H1 (cell line): Measurements from ENCODE around the gene PKDREJ. TPM values are rescaled to one million over a fixed set of nuclear protein-coding genes. Genes with fewer than 3 reads are reported as not detected.

Experiments
- CTCF ChIA-PET: fragments of 300-600 bp; sonication (Branson Sonifier 250); formaldehyde crosslinking; loops from one replicate; lab custom pipeline; 2021; ENCODE audit not compliant: partially characterized antibody; lab: Charles Lee
- POLR2A ChIA-PET: fragments of 300-600 bp; sonication (Branson Sonifier 250); formaldehyde crosslinking; loops from one replicate; lab custom pipeline; 2021; ENCODE audit warnings: inconsistent platforms; ENCODE audit not compliant: partially characterized antibody; lab: Charles Lee
- DNase-seq, 2 experiments: peaks; one replicate each; pipeline versions ENCODE4 v3.0.0 to v3.0.0-alpha.2; 2010 to 2022; ENCODE audit warnings: low spot score in 2 of 2, low read depth in 1 of 2, mixed read lengths in 1 of 2
- FAIRE-seq: peaks from 2 replicates; lab custom pipeline; 2011; peaks lifted over from hg19 to GRCh38; lab: Jason Lieb, UNC
- H2AFZ ChIP-seq: 2 replicates; pipeline ENCODE4 v1.8.1; 2012; ENCODE audit warnings: low read length, inconsistent platforms
- H2AK5ac ChIP-seq: 2 replicates; pipeline ENCODE4 v1.6.1; 2013; ENCODE audit warnings: low read depth, low read length
- H2BK120ac ChIP-seq: replicated peaks from 2 replicates; pipeline ENCODE3; 2013; ENCODE audit warnings: low read depth, low read length, inconsistent platforms
- H2BK12ac ChIP-seq: 2 replicates; pipeline ENCODE4 v1.6.1; 2013; ENCODE audit warnings: low read depth, low read length
- H2BK15ac ChIP-seq: 2 replicates; pipeline ENCODE4 v1.6.1; 2013; ENCODE audit warnings: low read length
- H2BK20ac ChIP-seq: 2 replicates; pipeline ENCODE4 v1.6.1; 2013; ENCODE audit warnings: low read length
- H2BK5ac ChIP-seq: 2 replicates; pipeline ENCODE4 v1.6.1; 2013; ENCODE audit warnings: low read depth, low read length
- H3K14ac ChIP-seq: 2 replicates; pipeline ENCODE4 v1.6.1; 2013; ENCODE audit warnings: inconsistent platforms; ENCODE audit not compliant: insufficient read length
- H3K18ac ChIP-seq: 2 replicates; pipeline ENCODE4 v1.6.1; 2013; ENCODE audit warnings: low read length; ENCODE audit errors: extremely low read depth
- H3K23ac ChIP-seq: 2 replicates; pipeline ENCODE4 v1.6.1; 2013; ENCODE audit warnings: inconsistent platforms; ENCODE audit not compliant: insufficient read length
- H3K23me2 ChIP-seq: 2 replicates; pipeline ENCODE4 v1.6.1; 2013; ENCODE audit warnings: low read depth, low read length
- H3K27ac ChIP-seq: 2 replicates; pipeline ENCODE4 v1.6.1; 2011; ENCODE audit warnings: low read depth, low read length, inconsistent platforms
- H3K27me3 ChIP-seq, 4 experiments: replicated peaks in 1 of 4; 1 replicate in 1 of 4; 2 replicates in 3 of 4; pipeline versions ENCODE4 v1.6.1 to v1.8.1; 2011 to 2013; ENCODE audit warnings: low read length in 3 of 4, mild to moderate bottlenecking in 3 of 4, inconsistent platforms in 2 of 4, mixed read lengths in 2 of 4, moderate library complexity in 1 of 4; ENCODE audit not compliant: control insufficient read depth in 3 of 4, insufficient read depth in 3 of 4; ENCODE audit errors: extremely low read depth in 1 of 4
- H3K36me3 ChIP-seq, 4 experiments: 2 replicates each; pipeline versions ENCODE4 v1.6.1 to v1.8.1; 2011 to 2013; ENCODE audit warnings: mild to moderate bottlenecking in 4 of 4, low read length in 3 of 4, moderate library complexity in 2 of 4, control low read depth in 1 of 4, inconsistent platforms in 1 of 4; ENCODE audit not compliant: insufficient read depth in 4 of 4, control insufficient read depth in 2 of 4
- H3K4ac ChIP-seq: replicated peaks from 2 replicates; pipeline ENCODE3; 2013; ENCODE audit warnings: low read length, low read depth, mixed read lengths, inconsistent platforms; ENCODE audit not compliant: insufficient read length
- H3K4me1 ChIP-seq, 4 experiments: replicated peaks in 1 of 4; 1 replicate in 1 of 4; 2 replicates in 3 of 4; pipeline versions ENCODE4 v1.6.1 to v1.8.1; 2011 to 2013; ENCODE audit warnings: low read length in 3 of 4, inconsistent platforms in 2 of 4, mixed read lengths in 1 of 4; ENCODE audit not compliant: insufficient read depth in 4 of 4, control insufficient read depth in 3 of 4
- H3K4me2 ChIP-seq, 2 experiments: 2 replicates each; pipeline versions ENCODE4 v1.6.1 to v1.8.1; 2011 to 2013; ENCODE audit warnings: low read depth in 2 of 2, low read length in 2 of 2, control low read depth in 1 of 2, inconsistent platforms in 1 of 2, mild to moderate bottlenecking in 1 of 2; ENCODE audit not compliant: insufficient read depth in 1 of 2
- H3K4me3 ChIP-seq, 4 experiments: fragments of 200-600, 300-600 bp in 1 of 4; sonication (generic), shearing (Covaris generic), sonication (Bioruptor Twin) in 1 of 4; 2 replicates each; pipeline versions ENCODE4 v1.5.1 to v1.8.1; 2011 to 2016; ENCODE audit warnings: low read length in 4 of 4, low read depth in 3 of 4, control low read depth in 2 of 4, inconsistent platforms in 2 of 4, mild to moderate bottlenecking in 2 of 4, mixed read lengths in 1 of 4, moderate library complexity in 1 of 4; ENCODE audit not compliant: insufficient read depth in 2 of 4; ENCODE audit errors: extremely low read depth in 1 of 4
- H3K56ac ChIP-seq: replicated peaks from 2 replicates; pipeline ENCODE3; 2013; ENCODE audit warnings: low read depth, mild to moderate bottlenecking, mixed read lengths, low read length, inconsistent platforms; ENCODE audit not compliant: insufficient read length
- H3K79me1 ChIP-seq: 2 replicates; pipeline ENCODE4 v1.6.1; 2013; ENCODE audit warnings: low read depth, low read length, control low read depth
- H3K79me2 ChIP-seq, 2 experiments: 2 replicates each; pipeline versions ENCODE4 v1.6.1 to v1.8.1; 2012 to 2013; ENCODE audit warnings: low read length in 2 of 2, mild to moderate bottlenecking in 2 of 2, inconsistent platforms in 1 of 2; ENCODE audit not compliant: insufficient read depth in 2 of 2, control insufficient read depth in 1 of 2
- H3K9ac ChIP-seq, 4 experiments: replicated peaks in 1 of 4; 1 replicate in 1 of 4; 2 replicates in 3 of 4; pipeline versions ENCODE4 v1.6.1 to v1.8.1; 2011 to 2013; ENCODE audit warnings: low read depth in 3 of 4, low read length in 3 of 4, control low read depth in 2 of 4, mild to moderate bottlenecking in 2 of 4, moderate library complexity in 2 of 4, inconsistent platforms in 1 of 4; ENCODE audit errors: extremely low read depth in 1 of 4
- H3K9me3 ChIP-seq, 2 experiments: 2 replicates each; pipeline versions ENCODE4 v1.6.1 to v1.8.1; 2012 to 2013; ENCODE audit warnings: mild to moderate bottlenecking in 2 of 2, moderate library complexity in 2 of 2, control low read depth in 1 of 2, inconsistent platforms in 1 of 2, low read depth in 1 of 2, low read length in 1 of 2, mixed read lengths in 1 of 2; ENCODE audit not compliant: insufficient read depth in 2 of 2
- H4K20me1 ChIP-seq, 2 experiments: replicated peaks in 1 of 2; 2 replicates each; pipeline versions ENCODE3 to v1.8.1; 2011 to 2013; ENCODE audit warnings: inconsistent platforms in 2 of 2, low read length in 2 of 2, mild to moderate bottlenecking in 1 of 2; ENCODE audit not compliant: insufficient read depth in 2 of 2, control insufficient read depth in 1 of 2
- H4K5ac ChIP-seq: 2 replicates; pipeline ENCODE4 v1.6.1; 2013; ENCODE audit warnings: low read length, low read depth, mixed read lengths, inconsistent platforms; ENCODE audit not compliant: insufficient read length
- H4K8ac ChIP-seq: 2 replicates; pipeline ENCODE4 v1.8.0; 2013; ENCODE audit warnings: mild to moderate bottlenecking, moderate library complexity, low read length, inconsistent platforms; ENCODE audit not compliant: insufficient read depth; ENCODE audit errors: extremely low read depth
- H4K91ac ChIP-seq: replicated peaks from 2 replicates; pipeline ENCODE3; 2013; ENCODE audit warnings: low read length, mixed read lengths, inconsistent platforms; ENCODE audit not compliant: insufficient read length
- CREB1 ChIP-seq: IDR thresholded peaks from 2 replicates; pipeline ENCODE4 v1.6.1; 2012; ENCODE audit warnings: inconsistent platforms
- FOSL1 ChIP-seq: IDR thresholded peaks from 2 replicates; pipeline ENCODE4 v1.6.1; 2011; ENCODE audit warnings: mild to moderate bottlenecking, low read depth, low read length, moderate library complexity; ENCODE audit not compliant: insufficient read depth
- GABPA ChIP-seq: IDR thresholded peaks from 2 replicates; pipeline ENCODE4 v1.6.1; 2011; ENCODE audit warnings: mild to moderate bottlenecking, low read length, moderate library complexity, borderline replicate concordance; ENCODE audit not compliant: insufficient read depth
- GTF2F1 ChIP-seq: IDR thresholded peaks from 2 replicates; pipeline ENCODE4 v1.6.1; 2012; ENCODE audit warnings: low read depth, low read length, improper control_type of control experiment, borderline replicate concordance
- KDM4A ChIP-seq: IDR thresholded peaks from one replicate; pipeline ENCODE4 v1.7.1; 2012; ENCODE audit warnings: low read depth, mild to moderate bottlenecking, moderate library complexity, low read length, inconsistent platforms; ENCODE audit not compliant: severe bottlenecking
- POLR2AphosphoS5 ChIP-seq: IDR thresholded peaks from 2 replicates; pipeline ENCODE4 v1.6.1; 2011; ENCODE audit warnings: low read depth, low read length
- RAD21 ChIP-seq, 2 experiments: IDR thresholded peaks in 1 of 2; conservative IDR thresholded peaks in 1 of 2; 2 replicates each; pipeline ENCODE4 v1.6.1; 2011; ENCODE audit warnings: low read depth in 2 of 2, low read length in 2 of 2, improper control_type of control experiment in 1 of 2, inconsistent platforms in 1 of 2, mild to moderate bottlenecking in 1 of 2, moderate library complexity in 1 of 2
- RNF2 ChIP-seq: fragments of 200-900, 300-1000 bp; sonication (generic); IDR thresholded peaks from 2 replicates; pipeline ENCODE4 v1.7.1; 2016; ENCODE audit warnings: borderline replicate concordance, low read depth, mild to moderate bottlenecking, antibody characterized with exemption, low read length; ENCODE audit not compliant: poor library complexity, severe bottlenecking; ENCODE audit errors: missing control alignments
- SIN3A ChIP-seq, 2 experiments: IDR thresholded peaks in 1 of 2; conservative IDR thresholded peaks in 1 of 2; 2 replicates each; pipeline ENCODE4 v1.6.1; 2011 to 2012; ENCODE audit warnings: low read length in 2 of 2, improper control_type of control experiment in 1 of 2, low read depth in 1 of 2, mild to moderate bottlenecking in 1 of 2
- SIRT6 ChIP-seq: IDR thresholded peaks from one replicate; pipeline ENCODE4 v1.7.1; 2012; ENCODE audit warnings: low read length, inconsistent platforms
- SP2 ChIP-seq: IDR thresholded peaks from 2 replicates; pipeline ENCODE4 v1.6.1; 2012; ENCODE audit warnings: mild to moderate bottlenecking, low read length, inconsistent platforms
- SRF ChIP-seq: IDR thresholded peaks from 2 replicates; pipeline ENCODE4 v1.6.1; 2011; ENCODE audit warnings: mild to moderate bottlenecking, low read depth, low read length, moderate library complexity
- WGBS, 2 experiments: shearing (Covaris generic) in 1 of 2; methylation state at CpG; one replicate each; pipeline versions ENCODE4 v1.1.6 to v1.1.7; 2013 to 2015; ENCODE audit warnings: low lambda C conversion rate in 2 of 2, mixed read lengths in 2 of 2, inconsistent platforms in 1 of 2, low coverage in 1 of 2, missing lambda C conversion rate in 1 of 2; ENCODE audit not compliant: insufficient replicate concordance in 2 of 2, insufficient coverage in 1 of 2, insufficient read length in 1 of 2; ENCODE audit errors: extremely low coverage in 1 of 2, missing lambda C conversion rate in 1 of 2; 5-methylcytosine and 5-hydroxymethylcytosine counted together
- polyA plus RNA-seq, 7 experiments: library from polyadenylated mRNA; depleted of rRNA in 3 of 7; stranded (reverse) in 5 of 7; unstranded in 2 of 7; fragments of >200 nt in 5 of 7; fragments of 200-250 nt in 2 of 7; gene quantifications; 1 replicate in 5 of 7; 2 replicates in 1 of 7; 4 replicates in 1 of 7; pipeline versions ENCODE4 v1.2.1 to v1.2.3, GENCODE V29; 2011 to 2013; ENCODE audit warnings: missing spikeins in 2 of 7, mixed read lengths in 2 of 7
- total RNA-seq: library from RNA; stranded (reverse); fragmentation: NEBNext Ultra II Directional; extraction: Animal tissue kit (Norgen Biotek cat#: 25700); gene quantifications from 2 replicates; pipeline ENCODE4 v1.2.1, GENCODE V29; 2021

PKDREJ gene
- total and polyA plus RNA-seq, 2 of the 8 experiments (the other 6 are each of a cell fraction or from before 2014, with no cell fraction given) = 0.02 to 0.04 TPM

GRCh38 chr22:46280063-46280817, 17.1 kb upstream of the PKDREJ start:
- no peaks in the 10 kb centered on the region for H3K4me1 ChIP-seq
- peaks cover 0 to 3% of the 10 kb centered on the region in 2 experiments for H4K20me1 ChIP-seq
- no peak overlapping the region for H3K56ac ChIP-seq
- no peaks in the 10 kb centered on the region for H3K27me3 ChIP-seq
- no peak overlapping the region for H2BK120ac ChIP-seq
- peaks cover 8 to 17% (median 12%) of the 10 kb centered on the region in 4 experiments; a peak in 7 of 8 replicates for H3K36me3 ChIP-seq
- FAIRE-seq = no peak
- H3K9me3 ChIP-seq = no peaks in the 10 kb centered on the region
- ChIA-PET CTCF (interaction anchor here (1.3 to 2.7 kb wide), 2 partner anchors 11 to 159 kb away, joined by 3 to 11 read pairs; no protein-coding TSS in a partner anchor), POLR2A (interaction anchor here (1.3 to 2.4 kb wide), 3 partner anchors 9 to 12 kb away, joined by 4 to 13 read pairs (median 7); partner anchors contain the start of gene TTC38)
- H3K9ac ChIP-seq = no peak overlapping the region
- no peak overlapping the region for H4K8ac ChIP-seq
- H2BK12ac ChIP-seq = no peak overlapping the region
- H3K27ac ChIP-seq = no peak overlapping the region
- H3K4ac ChIP-seq = no peak overlapping the region
- no peak overlapping the region for H2AK5ac ChIP-seq
- H2BK5ac ChIP-seq = no peak overlapping the region; the same call in 1 of the 2 replicates
- H3K14ac ChIP-seq = no peak overlapping the region
- H3K18ac ChIP-seq = no peak overlapping the region
- no peak overlapping the region for H2BK15ac ChIP-seq
- no peaks in the 10 kb centered on the region for H3K79me1 ChIP-seq
- no peak for DNase-seq
- no peak overlapping the region for H3K4me3 ChIP-seq
- no peaks in the 10 kb centered on the region for H3K23me2 ChIP-seq
- H3K4me2 ChIP-seq = no peak overlapping the region
- H2AFZ ChIP-seq = no peak overlapping the region
- H4K91ac ChIP-seq = no peak overlapping the region
- H4K5ac ChIP-seq = no peak overlapping the region
- 93% methylated on average over 12 of the region's 12 CpGs; no CpG with 5 or more reads in 1 of the 2 experiments for WGBS, 2 experiments
- no peaks in the 10 kb centered on the region for H3K79me2 ChIP-seq
- H2BK20ac ChIP-seq = no peak overlapping the region
- no peak overlapping the region for H3K23ac ChIP-seq
- TF ChIP-seq KDM4A = no peak
- TF ChIP-seq SIN3A (conservative IDR thresholded peaks at IDR 0.05 in 1 of 2, IDR thresholded peaks at IDR 0.05 in 1 of 2; ENCODE audit: low read depth in 1 of 2, low read length in 2 of 2) = no peak
- TF ChIP-seq CREB1 = no peak
- TF ChIP-seq SP2 = no peak
- TF ChIP-seq GTF2F1 = no peak
- no peak for TF ChIP-seq RNF2
- no peak for TF ChIP-seq SRF
- no peak for TF ChIP-seq GABPA
- TF ChIP-seq RAD21 (IDR thresholded peaks at IDR 0.05 in 1 of 2, conservative IDR thresholded peaks at IDR 0.05 in 1 of 2; ENCODE audit: low read depth in 2 of 2, low read length in 2 of 2) = no peak
- TF ChIP-seq POLR2AphosphoS5 = no peak
- no peak for TF ChIP-seq SIRT6
- no peak for TF ChIP-seq FOSL1
